Skeletal muscle tissue (tissue), 4 donors: Measurements from ENCODE around the gene KIAA0753. TPM values are rescaled to one million over a fixed set of nuclear protein-coding genes. Genes with fewer than 3 reads are reported as not detected.

Source experiments
- H3K27ac ChIP-seq: one replicate; pipeline ENCODE4 v1.7.0; 2013; ENCODE audit warnings: mild to moderate bottlenecking, low read depth, low read length, inconsistent platforms
- H3K27me3 ChIP-seq, 3 donors: one replicate each; pipeline ENCODE4 v1.7.0; 2013; ENCODE audit warnings: low read length in 3 of 3; ENCODE audit not compliant: control insufficient read depth in 3 of 3, insufficient read depth in 3 of 3
- H3K36me3 ChIP-seq, 3 donors: one replicate each; pipeline ENCODE4 v1.7.0; 2013; ENCODE audit warnings: low read length in 3 of 3; ENCODE audit not compliant: control insufficient read depth in 3 of 3, insufficient read depth in 3 of 3
- H3K4me1 ChIP-seq, 3 donors: one replicate each; pipeline ENCODE4 v1.7.0; 2013; ENCODE audit warnings: low read length in 3 of 3, mild to moderate bottlenecking in 3 of 3; ENCODE audit not compliant: control insufficient read depth in 3 of 3, insufficient read depth in 3 of 3
- H3K4me3 ChIP-seq, 3 donors: one replicate each; pipeline ENCODE4 v1.7.0; 2013; ENCODE audit warnings: low read length in 3 of 3
- H3K9ac ChIP-seq, 3 donors: one replicate each; pipeline ENCODE4 v1.7.0; 2013; ENCODE audit warnings: low read length in 3 of 3, mild to moderate bottlenecking in 3 of 3, moderate library complexity in 2 of 3, low read depth in 1 of 3
- H3K9me3 ChIP-seq, 3 donors: one replicate each; pipeline ENCODE4 v1.7.0; 2013; ENCODE audit warnings: low read length in 3 of 3; ENCODE audit not compliant: control insufficient read depth in 3 of 3
- total RNA-seq: library from RNA; depleted of rRNA; stranded (reverse); fragments of >200 nt; gene quantifications from one replicate; pipeline ENCODE4 v1.2.3, GENCODE V29; 2014
- donor health status: Osteomylitis.

Gene KIAA0753
- total RNA-seq: 11.5 TPM

- Histone ChIP-seq H3K27me3 (no peaks in the 10 kb centered on the region), H3K9ac (peak within 1 kb of the TSS; percentile 88 to 90 (median 90)), H3K9me3 (no peaks in the 10 kb centered on the region)
These were observed at the start of gene KIAA0753, which contains the start of gene TXNDC17 for GRCh38 chr17:6640536-6641246. TSS of gene KIAA0753 (minus strand) at chr17:6640711. CDS start at chr17:6635103, 5,608 bp downstream. TSS of gene TXNDC17 (plus strand) at chr17:6641060. CDS start at chr17:6641083, 23 bp downstream.

DNA sequence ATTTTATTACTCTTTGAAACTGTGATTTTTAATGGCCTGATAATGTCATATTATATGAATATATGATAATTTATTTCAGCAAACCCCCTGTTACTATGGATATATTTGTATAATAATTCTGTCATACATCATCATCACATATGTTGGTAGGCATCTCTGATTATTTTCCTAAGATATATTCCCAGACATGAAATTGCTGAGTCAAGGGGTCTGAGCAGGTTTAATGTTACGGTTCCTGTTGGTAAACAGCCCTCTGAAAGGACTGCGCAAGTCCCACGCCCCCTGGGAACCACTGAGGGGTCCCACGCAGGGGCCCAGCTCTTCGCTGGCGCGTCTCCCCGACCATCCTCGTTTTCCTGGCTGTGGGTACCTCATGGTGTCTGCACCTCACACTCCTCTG is 48.4 kb upstream of the KIAA0753 start:
- Histone ChIP-seq H3K27ac (no peak overlapping the region), H3K4me1 (no peaks in the 10 kb centered on the region), H3K27me3 (peaks cover 13 to 38% (median 26%) of the 10 kb centered on the region in 3 donors), H3K4me3 (no peak overlapping the region), H3K9me3 (no peaks in the 10 kb centered on the region), H3K9ac (no peak overlapping the region), H3K36me3 (no peaks in the 10 kb centered on the region)

More at GRCh38 chr17:6640536-6641246, at the start of gene KIAA0753, which contains the start of gene TXNDC17:
- H3K4me1 ChIP-seq: peaks cover 19 to 32% (median 21%) of the 10 kb centered on the region in 3 donors
- peaks cover 5 to 24% (median 9%) of the 10 kb centered on the region in 3 donors for H3K36me3 ChIP-seq
- peak within 1 kb of the TSS; percentile 96 to 99 (median 97) for H3K4me3 ChIP-seq
- H3K27ac ChIP-seq: peak within 1 kb of the TSS; percentile 72

DNA sequence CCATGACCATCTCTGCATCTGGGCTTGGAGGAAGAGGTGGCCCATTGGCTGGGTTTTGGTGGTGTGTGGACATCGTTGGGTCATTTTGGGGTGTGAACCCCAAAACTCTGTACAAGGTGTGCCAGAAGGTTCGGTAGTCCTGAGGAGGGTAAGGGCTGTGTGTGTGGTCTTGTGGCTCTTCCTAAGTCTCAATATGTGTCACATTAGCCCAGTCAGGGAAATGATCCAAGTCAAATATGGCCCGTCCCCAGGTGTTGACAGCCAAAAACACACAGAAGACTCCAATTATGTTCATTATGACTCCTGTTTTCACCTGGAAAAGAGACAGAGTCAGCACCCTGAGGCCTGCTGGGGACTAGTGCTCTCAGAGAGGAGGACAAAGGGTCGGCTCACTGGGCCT is 45.5 kb upstream of the KIAA0753 start:
- Histone ChIP-seq H3K9me3 (no peaks in the 10 kb centered on the region), H3K27me3 (peaks cover 11 to 38% (median 26%) of the 10 kb centered on the region in 3 donors)

DNA sequence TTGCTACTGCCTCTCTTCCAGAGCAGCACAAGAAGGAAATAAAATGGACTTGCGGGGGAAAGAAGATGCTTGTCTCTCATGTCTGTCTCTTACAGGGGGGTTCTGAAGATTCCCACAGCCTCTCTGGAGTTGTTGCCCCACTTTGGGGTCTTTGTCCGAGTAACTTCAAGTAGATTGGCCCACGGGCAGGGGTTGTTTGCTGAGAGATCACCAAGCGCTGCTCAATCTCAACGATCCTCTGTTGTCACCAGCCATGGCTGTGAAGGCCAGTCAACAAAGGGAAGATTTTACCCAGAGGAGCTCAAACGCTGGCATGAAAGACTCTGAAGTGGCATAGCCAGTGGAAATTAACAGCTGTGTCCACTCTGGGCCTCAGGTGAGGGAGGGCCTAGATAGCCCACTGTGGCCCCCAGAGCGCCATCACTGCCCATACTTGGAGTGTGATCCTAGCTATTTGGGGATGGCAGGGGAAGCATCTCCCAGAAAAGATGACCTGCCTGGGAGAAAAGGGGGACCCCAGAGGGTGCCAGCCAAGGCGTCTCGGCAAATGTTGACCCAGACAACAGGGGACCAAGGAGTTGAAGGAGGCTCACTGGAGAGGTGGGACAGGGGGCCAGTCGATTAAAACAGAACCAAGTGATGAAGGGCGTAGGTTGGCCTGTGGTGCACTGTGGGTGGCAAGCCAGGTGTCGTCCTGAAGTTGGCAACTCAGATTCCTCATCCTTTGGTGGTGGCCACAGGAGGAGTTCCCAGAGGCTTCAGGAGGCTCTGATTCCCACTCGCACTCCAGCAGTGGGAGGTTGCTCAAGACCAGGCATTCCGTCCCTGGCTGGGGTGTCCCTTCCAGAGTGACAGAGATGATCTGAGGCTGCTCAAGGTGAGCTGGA is 44.6 kb upstream of the KIAA0753 start:
- peaks cover 11 to 31% (median 21%) of the 10 kb centered on the region in 3 donors for H3K27me3 ChIP-seq
- no peaks in the 10 kb centered on the region for H3K36me3 ChIP-seq
- H3K4me3 ChIP-seq: no peak overlapping the region
- H3K9ac ChIP-seq: no peak overlapping the region
- no peaks in the 10 kb centered on the region for H3K4me1 ChIP-seq
- H3K9me3 ChIP-seq: no peaks in the 10 kb centered on the region
- H3K27ac ChIP-seq: no peak overlapping the region

More for the DNA sequence above, 45.5 kb upstream of the KIAA0753 start:
- no peaks in the 10 kb centered on the region for H3K4me1 ChIP-seq
- H3K9ac ChIP-seq: no peak overlapping the region
- H3K36me3 ChIP-seq: no peaks in the 10 kb centered on the region
- H3K4me3 ChIP-seq: no peak overlapping the region
- no peak overlapping the region for H3K27ac ChIP-seq

GRCh38 chr17:6684460-6684783 is 43.9 kb upstream of the KIAA0753 start:
- no peak overlapping the region for H3K4me3 ChIP-seq
- no peak overlapping the region for H3K27ac ChIP-seq
- H3K27me3 ChIP-seq: peaks cover 11 to 31% (median 21%) of the 10 kb centered on the region in 3 donors
- no peak overlapping the region for H3K9ac ChIP-seq
- H3K36me3 ChIP-seq: no peaks in the 10 kb centered on the region
- no peaks in the 10 kb centered on the region for H3K9me3 ChIP-seq
- H3K4me1 ChIP-seq: no peaks in the 10 kb centered on the region

GRCh38 chr17:6683730-6684459 is 43.4 kb upstream of the KIAA0753 start:
- H3K27me3 ChIP-seq: peaks cover 11 to 33% (median 25%) of the 10 kb centered on the region in 3 donors
- H3K27ac ChIP-seq: no peak overlapping the region
- H3K4me3 ChIP-seq: no peak overlapping the region
- no peaks in the 10 kb centered on the region for H3K36me3 ChIP-seq
- no peaks in the 10 kb centered on the region for H3K4me1 ChIP-seq
- H3K9ac ChIP-seq: no peak overlapping the region
- no peaks in the 10 kb centered on the region for H3K9me3 ChIP-seq

- H3K36me3 ChIP-seq: no peaks in the 10 kb centered on the region
- H3K4me1 ChIP-seq: no peaks in the 10 kb centered on the region
- H3K4me3 ChIP-seq: no peak overlapping the region
- no peak overlapping the region for H3K9ac ChIP-seq
- H3K9me3 ChIP-seq: no peaks in the 10 kb centered on the region
- H3K27me3 ChIP-seq: peaks cover 18 to 40% (median 32%) of the 10 kb centered on the region in 3 donors
- no peak overlapping the region for H3K27ac ChIP-seq
These were observed 42.7 kb upstream of the KIAA0753 start for GRCh38 chr17:6683081-6683684.

GRCh38 chr17:6682339-6682738 is 41.8 kb upstream of the KIAA0753 start:
- H3K9ac ChIP-seq: no peak overlapping the region
- H3K4me1 ChIP-seq: peaks cover 0 to 5% (median 0%) of the 10 kb centered on the region in 3 donors
- H3K4me3 ChIP-seq: no peak overlapping the region
- H3K27ac ChIP-seq: no peak overlapping the region
- H3K27me3 ChIP-seq: peaks cover 22 to 42% (median 38%) of the 10 kb centered on the region in 3 donors
- no peaks in the 10 kb centered on the region for H3K36me3 ChIP-seq
- no peaks in the 10 kb centered on the region for H3K9me3 ChIP-seq

DNA sequence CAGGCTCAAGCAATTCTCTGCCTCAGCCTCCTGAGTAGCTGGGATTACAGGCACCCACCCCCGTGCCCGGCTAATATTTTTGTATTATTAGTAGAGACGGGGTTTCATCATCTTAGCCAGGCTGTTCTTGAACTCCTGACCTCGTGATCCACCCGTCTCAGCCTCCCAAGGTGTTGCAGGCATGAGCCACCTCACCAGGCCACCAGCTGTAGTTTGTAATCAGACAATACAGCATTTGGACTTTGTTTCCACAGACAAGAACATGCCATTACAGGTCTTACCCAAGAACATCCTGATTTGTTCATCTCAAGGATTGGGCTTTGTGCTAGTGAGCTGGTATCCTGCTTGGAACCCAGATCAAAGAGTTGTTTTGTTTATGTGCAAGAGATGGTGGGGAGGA is 41.2 kb upstream of the KIAA0753 start:
- Histone ChIP-seq H3K4me3 (no peak overlapping the region), H3K27me3 (peaks cover 22 to 42% (median 36%) of the 10 kb centered on the region in 3 donors), H3K9ac (no peak overlapping the region), H3K36me3 (no peaks in the 10 kb centered on the region), H3K9me3 (no peaks in the 10 kb centered on the region), H3K27ac (no peak overlapping the region), H3K4me1 (peaks cover 0 to 10% (median 3%) of the 10 kb centered on the region in 3 donors)
